GM20431 (cell line): Measurements from ENCODE around the gene THEMIS.
"Not testable (repeated sequence)": the region's sequence is repeated elsewhere in the genome, so short reads cannot be mapped to it uniquely, and the experiment has no call there.

ENCODE experiments used
- in situ Hi-C: fragments of 300-500 bp; cut with MseI, MboI; formaldehyde crosslinking; loops from one replicate; pipeline ENCODE4 v1.15.0; 2020; ENCODE audit warnings: low sequenced_read_pairs; ENCODE audit not compliant: unreplicated experiment

Gene THEMIS

GRCh38 chr6:127917766-127918165 lies 16.9 kb upstream of the THEMIS start:
- in situ Hi-C loops = no loop called here

- in situ Hi-C loops = no loop called here
Observed at GRCh38 chr6:127914240-127914639, 13.4 kb upstream of the THEMIS start.

- in situ Hi-C loops = no loop called here
Observed at GRCh38 chr6:127912914-127913313, 12.1 kb upstream of the THEMIS start.

GRCh38 chr6:127907960-127908640 lies 7.2 kb upstream of the THEMIS start:
- in situ Hi-C loops = no loop called here

- in situ Hi-C loops = no loop called here
Observed at GRCh38 chr6:127904160-127904559, 3.3 kb upstream of the THEMIS start.

GRCh38 chr6:127902933-127903332 lies 2.1 kb upstream of the THEMIS start:
- in situ Hi-C loops = no loop called here

- in situ Hi-C loops = no loop called here
Observed at GRCh38 chr6:127897484-127897883, 3.4 kb downstream of the THEMIS start.

- in situ Hi-C loops = no loop called here
Observed at GRCh38 chr6:127894051-127894450, 6.8 kb downstream of the THEMIS start.

GRCh38 chr6:127893541-127893940 lies 7.3 kb downstream of the THEMIS start:
- in situ Hi-C loops = no loop called here

GRCh38 chr6:127891731-127892326 lies 9.0 kb downstream of the THEMIS start:
- in situ Hi-C loops = no loop called here

GRCh38 chr6:127886603-127887002 lies 14.3 kb downstream of the THEMIS start:
- in situ Hi-C loops = no loop called here

- in situ Hi-C loops = no loop called here
Observed at GRCh38 chr6:127884134-127884533, 16.7 kb downstream of the THEMIS start.

- in situ Hi-C loops = not testable (repeated sequence)
Observed at GRCh38 chr6:127881949-127882348, 18.9 kb downstream of the THEMIS start.

- in situ Hi-C loops = no loop called here
Observed at GRCh38 chr6:127880429-127880828, 20.4 kb downstream of the THEMIS start.

- in situ Hi-C loops = no loop called here
Observed at GRCh38 chr6:127879685-127880084, 21.2 kb downstream of the THEMIS start.

- in situ Hi-C loops = no loop called here
Observed at GRCh38 chr6:127878115-127878514, 22.7 kb downstream of the THEMIS start.

- in situ Hi-C loops = no loop called here
Observed at GRCh38 chr6:127877231-127877630, 23.6 kb downstream of the THEMIS start.

- in situ Hi-C loops = loop anchor here (25.0 kb wide), 1 partner anchor 642 kb away; the partner anchor contains the start of gene PTPRK
Observed at GRCh38 chr6:127869772-127870404, 31.0 kb downstream of the THEMIS start.

- in situ Hi-C loops = loop anchor here (25.0 kb wide), 1 partner anchor 643 kb away; the partner anchor contains the start of gene PTPRK
Observed at GRCh38 chr6:127869183-127869582, 31.7 kb downstream of the THEMIS start.

GRCh38 chr6:127868338-127868737 lies 32.5 kb downstream of the THEMIS start:
- in situ Hi-C loops = loop anchor here (25.0 kb wide), 1 partner anchor 644 kb away; the partner anchor contains the start of gene PTPRK

- in situ Hi-C loops = loop anchor here (25.0 kb wide), 1 partner anchor 646 kb away; the partner anchor contains the start of gene PTPRK
Observed at GRCh38 chr6:127866766-127867165, 34.1 kb downstream of the THEMIS start.
